GM18519 (cell line): ENCODE measurements around the gene LRP5.

Experiments
- ATAC-seq: cut with Tn5 transposase; IDR thresholded peaks from one replicate; pipeline ENCODE4 v1.9.1; 2021; ENCODE audit warnings: mild to moderate bottlenecking, moderate library complexity; ENCODE audit not compliant: unreplicated experiment, low FRiP score

Gene LRP5

DNA sequence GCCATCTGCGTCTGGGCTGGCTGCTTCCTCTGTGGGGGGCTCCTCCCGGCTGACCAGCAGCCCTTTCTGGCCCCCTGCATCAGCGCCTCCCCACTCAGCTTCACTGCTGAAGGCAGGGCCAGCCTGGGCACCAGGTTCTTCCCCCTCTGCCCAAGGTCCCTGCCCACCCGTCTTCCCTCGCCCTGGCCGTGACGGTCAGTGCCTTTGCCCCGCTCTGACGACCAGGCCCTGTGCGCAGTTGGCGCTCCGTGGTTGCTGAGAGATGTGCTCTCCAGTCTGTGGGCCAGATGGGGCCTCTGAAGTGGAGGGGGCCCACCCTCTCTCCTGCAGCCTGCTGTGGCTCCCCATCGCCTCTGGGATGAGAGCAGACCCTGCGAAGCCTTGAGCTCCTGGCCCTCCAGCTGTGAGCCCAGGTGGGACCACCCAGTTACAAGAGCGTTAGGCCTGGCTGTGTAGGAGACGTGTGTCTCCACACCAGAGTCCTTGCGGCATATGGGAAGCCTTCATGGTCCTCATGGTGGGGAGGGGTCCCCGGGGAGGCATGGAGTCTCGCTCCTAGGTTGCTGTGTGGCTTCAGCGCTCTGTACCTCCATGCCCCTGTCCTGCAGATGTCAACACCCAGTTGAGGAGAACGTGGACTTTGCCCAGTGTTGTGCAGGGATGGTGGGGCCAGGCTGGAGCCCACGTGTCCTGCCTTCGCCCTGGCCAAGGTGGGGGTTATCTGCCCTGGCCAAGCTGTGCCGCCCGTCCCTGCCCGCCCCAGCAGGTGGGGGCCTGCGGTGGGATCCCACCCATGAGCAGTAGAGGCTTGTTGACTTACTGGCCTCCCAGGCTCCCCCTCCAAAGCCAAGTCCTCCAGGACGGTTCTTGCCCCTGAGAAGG is 14.2 kb downstream of the LRP5 start:
- ATAC-seq: no peak

DNA sequence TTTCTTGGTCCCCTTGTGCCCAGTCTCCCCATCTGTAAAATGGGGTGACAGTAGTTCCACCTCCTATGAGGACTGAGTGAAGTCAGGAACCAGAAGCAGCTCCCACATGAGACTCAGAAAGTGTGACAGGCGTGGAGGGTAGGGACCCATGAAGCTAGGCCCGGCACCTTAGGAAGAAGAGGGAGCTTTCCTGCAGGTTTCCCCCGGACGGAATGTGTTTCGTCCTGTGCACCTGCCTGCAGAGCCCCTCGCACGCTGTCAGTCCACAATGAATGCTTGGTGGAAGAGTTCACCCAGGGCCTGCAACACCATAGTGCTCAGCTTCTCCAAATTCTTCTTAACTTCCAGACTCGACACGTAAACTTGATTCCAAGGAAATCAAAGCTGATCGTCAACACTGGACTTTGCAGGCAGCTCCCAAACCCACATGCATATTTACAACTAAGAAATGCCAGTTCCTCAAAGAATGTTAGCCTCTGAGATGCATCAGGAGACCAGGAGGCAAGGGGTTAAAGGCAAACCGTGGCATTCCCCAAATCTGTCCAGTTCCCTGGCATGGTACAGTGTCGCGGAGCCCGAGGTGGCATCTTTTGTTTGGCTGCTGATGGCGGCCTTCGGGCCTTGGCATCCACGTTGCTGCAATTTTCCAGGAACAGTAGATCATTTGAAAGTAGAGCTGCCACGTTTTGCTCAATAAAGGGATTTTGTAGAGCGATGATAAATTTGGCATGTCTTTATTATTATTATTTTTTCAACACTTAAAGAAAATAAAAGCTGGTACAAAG is 15.4 kb downstream of the LRP5 start:
- ATAC-seq: no peak

DNA sequence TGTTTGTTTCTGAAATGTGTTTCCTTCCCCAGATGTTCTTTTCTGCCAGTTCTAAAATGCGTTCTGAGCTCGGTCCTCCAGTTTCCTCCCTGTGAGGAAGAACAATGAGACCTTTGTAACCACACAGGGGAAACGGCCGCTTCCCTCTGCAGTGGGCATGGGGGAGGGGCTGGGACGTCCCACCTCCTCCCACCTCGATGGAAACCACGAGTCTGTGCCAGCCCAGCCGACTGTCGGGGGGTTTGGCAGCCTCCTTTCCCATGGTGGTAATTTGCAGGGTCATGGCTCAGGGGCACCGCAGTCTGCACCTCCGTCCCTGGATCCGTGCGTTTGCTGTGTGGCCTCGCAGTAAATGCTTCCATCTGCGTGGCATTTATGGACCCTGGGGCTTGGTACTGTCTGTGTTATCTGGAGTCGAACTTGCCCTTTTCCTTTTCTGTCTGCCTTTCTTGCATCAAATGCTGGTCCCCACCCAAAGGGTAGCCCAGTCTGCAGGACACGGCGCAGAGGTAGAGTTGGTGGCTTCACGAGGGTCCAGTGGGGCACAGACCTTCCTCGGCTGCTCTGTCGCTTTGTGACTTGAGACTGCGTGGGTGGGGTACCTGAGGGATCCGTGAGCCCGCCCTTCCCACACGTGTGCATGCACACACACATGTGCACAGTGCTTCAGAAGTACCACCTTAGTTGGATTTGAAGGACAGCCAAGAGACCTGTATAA is 16.1 kb downstream of the LRP5 start:
- ATAC-seq: no peak

DNA sequence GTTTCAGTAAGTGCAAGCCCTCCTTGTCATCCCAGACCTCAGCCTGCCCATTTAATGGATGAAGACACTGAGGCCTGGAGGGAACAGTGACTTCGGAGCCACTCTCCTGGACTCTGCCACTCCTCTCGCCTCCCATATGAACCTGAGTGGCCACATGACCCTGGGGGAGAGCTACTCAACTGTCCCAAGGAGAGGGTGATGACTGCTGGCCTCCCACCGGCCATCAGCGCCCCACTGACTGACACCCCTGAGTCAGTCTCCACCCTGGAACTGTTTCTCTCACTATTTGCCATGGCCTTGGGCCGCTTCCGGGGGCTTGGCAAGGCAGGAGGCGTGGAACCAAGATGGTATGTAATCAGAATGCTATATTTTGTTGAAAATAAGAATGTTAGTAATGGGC is 17.1 kb downstream of the LRP5 start:
- no peak for ATAC-seq

DNA sequence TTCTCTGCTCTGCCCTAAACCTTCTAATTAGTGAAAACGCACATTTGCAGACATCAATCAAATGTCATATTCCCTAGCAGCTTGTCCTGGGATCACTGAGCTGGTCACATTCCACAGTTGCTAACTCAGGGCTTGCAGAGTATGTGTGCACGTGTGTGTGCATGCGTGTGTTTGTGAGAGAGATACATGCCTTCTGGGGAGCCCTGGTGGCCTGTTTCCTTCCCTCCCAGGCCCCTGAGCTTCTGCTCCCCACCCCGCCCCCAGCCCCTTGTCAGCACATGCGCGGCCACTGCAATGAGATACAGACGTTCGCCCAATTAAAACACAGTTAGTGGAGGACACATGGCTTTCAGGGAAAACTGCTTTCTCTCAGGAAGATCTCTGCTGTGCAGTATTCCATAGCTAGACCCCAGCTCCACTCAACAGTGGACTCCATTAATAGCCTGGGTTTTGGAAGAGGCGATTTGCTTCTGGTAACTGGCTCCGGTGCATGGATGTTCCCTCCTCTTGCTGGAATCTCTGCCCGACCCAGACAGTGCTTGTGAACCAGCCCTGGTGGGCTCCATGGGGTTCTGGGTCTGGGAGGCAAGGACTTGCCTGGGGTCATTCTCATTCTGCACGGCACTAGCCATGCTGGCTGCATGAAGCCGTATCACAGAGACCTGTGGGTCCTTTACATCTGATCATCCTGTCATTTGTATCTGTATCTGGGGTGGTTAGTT is 17.7 kb downstream of the LRP5 start:
- ATAC-seq: no peak

DNA sequence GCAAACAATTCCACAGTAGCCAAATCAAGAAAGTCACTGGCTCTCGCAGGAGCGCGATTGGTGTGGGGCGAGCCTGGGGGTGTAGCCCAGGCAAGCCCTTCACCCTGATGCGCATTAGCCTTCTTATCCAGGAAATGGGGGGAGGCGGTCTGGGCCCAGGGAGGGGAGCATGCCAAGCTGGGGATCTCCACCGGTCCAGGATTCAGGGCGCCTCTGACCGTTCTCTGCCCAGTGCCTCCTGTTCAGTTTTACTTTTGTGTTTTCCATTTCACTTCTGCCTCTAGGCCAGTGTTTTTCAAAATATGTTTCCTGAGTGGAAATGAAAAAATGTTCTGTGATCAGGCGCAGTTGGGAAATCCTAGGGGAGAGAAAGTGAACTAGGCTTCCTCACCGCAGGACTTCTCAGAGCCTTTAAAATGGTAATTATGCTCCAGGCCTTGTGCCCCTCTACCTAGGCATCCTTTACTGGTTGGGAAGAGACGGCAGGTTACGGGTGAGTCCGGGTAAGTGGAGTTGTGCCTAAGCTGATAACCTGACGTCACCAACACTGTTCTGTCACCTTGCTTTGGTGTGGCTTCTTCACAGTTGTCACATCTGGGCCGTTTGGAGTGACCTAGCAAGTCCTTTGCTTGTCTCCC is 18.4 kb downstream of the LRP5 start:
- no peak for ATAC-seq

DNA sequence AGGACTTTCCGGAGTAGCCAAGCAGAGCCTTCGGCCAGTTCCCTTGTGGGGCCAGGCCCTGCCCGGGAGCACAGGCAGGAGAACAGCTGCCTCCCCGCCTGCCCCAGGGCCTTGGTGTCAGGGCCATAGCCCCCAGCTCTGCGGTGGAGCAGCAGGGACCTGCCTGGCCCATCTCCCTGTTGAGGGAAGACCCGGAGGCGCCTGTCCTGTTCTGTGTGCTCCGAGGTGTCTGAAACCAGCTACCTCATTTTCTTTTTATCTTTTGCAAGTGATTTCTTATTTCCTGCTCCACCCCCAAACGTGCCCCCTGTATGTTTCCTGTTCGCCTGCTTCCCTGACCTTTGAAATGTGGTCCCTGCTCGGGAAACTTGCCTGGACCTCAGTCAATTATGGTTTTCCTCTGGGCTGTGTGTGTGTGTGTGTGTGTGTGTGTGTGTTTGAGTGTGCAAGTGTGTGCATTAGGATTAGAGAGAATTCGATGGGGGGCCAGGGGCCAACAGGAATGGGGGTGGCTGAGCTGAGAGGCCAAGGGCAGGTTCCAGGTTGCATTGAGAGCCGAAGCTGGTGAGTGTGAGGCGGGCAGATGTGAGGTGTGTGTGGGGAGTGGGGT is 19.1 kb downstream of the LRP5 start:
- ATAC-seq: no peak

DNA sequence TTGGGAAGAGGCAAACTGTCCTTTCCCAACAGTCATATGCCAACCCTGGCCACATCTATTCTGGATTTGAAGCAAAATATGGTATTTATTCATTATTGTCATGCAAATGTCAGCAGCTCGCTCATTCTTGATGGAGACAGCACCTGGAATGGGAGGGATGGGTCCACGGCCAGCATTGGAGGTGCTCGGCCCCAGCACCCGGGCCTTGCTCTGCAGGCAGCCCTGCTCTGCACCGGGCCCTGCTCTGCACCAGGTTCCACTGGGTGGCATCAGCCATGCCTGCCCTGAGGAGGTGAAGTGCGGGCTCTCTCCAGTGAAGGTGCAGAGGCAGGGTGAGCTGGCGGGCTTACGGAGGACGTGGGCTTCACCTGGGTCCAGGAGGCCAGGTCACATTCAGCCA is 19.8 kb downstream of the LRP5 start:
- ATAC-seq: no peak

DNA sequence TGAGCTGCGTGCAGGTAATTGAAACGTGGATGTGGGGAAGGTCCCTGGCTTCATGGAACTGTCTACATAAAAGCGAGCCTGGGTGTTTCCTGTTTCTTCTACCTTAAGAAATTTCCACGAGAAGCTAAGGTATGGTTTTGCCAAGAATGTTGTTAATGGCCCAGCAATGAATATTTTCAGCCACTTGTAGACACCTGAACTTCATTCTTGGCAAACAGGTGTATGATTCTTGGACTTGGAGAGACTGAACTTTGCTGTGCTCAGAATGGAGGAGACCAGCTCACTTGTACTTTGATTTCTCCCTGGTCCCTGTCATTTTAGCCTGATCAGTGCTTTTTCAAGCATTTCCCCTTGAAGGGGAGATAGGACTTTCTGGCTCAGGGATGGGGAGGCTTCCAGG is 20.8 kb downstream of the LRP5 start:
- no peak for ATAC-seq

DNA sequence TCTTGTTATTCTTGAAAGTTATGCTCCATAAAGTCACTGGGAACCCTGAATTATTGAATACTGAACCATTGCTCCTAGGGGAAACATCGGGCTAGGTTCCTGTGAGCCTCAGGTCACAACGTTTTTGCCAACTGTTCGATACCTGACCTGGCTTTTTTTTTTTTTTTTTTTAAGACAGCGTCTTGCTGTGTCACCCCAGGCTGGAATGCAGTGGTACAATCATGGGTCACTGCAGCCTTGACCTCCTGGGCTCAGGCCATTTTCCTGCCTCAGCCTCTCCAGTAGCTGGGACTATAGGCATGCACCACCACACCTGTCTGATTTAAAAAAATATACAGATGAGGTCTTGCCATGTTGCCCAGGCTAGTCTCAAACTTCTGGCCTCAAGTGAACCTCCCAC is 22.5 kb downstream of the LRP5 start:
- ATAC-seq: no peak

DNA sequence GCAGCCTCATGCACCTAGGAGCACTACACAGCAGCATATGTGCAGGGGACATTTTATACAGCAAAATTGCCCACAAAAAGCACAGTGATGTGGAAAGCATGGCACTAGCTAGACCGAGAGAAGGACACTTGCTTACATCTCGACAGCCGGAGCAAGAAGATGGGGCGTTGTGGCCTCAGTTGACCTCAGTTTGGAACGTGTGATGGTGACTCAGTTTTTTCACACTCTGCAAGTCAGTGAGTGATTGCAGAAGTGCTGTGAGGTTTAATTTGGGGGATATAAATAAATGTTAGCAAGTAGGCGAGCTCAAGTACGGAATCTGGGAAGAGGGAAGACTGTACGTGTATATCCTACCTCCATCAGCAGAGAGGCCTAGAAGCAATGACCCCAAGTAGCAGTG is 23.3 kb downstream of the LRP5 start:
- ATAC-seq: no peak

DNA sequence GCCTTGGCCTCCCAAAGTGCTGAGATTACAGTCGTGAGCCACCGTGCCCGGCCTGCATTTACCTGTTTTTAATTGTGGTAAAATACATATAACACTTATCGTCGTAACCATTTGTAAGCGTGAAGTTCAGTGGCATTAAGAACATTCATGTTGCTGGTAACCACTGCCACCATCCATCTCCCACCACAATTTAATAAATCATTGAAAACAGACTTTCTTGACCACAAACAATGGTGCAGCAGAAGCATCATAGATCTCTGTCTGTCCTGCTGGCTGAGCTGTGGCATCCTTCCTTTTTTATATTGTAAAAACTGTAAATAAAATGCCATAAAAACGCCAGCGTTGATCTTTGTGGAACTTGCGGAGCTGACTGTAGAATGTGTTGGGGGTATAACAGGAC is 24.3 kb downstream of the LRP5 start:
- no peak for ATAC-seq

DNA sequence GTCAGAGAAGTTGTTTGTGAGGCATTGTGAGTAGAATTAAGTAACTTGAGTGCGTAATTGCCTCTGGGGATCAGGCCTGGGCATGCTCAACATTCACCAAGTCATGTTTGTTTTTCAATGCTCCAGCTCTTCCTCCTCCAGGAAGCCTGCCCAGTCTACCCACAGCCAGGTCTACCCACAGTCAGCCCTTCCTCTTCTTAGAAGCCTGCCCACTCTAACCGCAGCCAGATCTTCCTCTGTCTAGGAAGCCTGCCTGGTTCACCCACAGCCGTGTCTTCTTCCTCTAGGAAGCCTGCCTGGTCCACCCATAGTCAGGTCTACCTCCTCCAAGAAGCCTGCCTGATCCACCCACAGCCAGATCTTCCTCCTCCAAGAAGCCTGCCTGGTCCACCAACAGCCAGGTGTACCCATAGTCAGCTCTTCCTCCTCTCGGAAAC is 25.0 kb downstream of the LRP5 start:
- ATAC-seq: no peak

DNA sequence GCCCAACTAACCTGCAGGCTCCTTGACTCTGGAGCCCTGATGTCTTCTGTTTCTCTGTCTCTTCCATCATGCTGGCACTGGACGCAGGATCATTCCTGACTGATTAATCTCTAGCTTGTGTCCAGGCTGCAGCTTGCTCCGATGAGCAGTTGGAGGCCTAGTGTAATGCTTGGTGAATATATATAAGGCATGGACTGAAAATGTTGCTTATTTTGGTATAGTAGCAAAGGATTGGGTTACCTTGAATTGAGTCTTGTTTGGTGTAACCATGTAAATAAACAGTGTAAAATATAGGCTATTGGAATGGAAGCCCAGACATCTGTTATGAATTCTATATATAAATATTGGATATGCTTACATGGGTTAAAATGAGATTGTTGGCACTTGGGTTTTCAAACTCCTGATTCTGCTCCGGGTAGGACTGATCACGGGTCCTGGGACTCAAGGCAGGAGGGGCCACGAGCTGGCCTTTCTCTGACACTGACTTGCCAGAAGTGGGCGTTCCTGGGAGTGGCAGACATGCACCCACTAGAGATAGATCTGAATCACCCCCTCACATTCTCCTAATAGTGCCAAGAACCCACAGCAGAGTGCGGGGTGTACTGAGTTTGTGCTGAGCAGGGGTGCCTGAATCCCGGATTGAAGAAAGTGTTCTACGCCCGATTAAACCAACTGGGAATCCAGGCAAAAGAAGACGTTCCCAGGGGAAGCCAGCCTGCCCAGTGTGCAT is 25.8 kb downstream of the LRP5 start:
- no peak for ATAC-seq

DNA sequence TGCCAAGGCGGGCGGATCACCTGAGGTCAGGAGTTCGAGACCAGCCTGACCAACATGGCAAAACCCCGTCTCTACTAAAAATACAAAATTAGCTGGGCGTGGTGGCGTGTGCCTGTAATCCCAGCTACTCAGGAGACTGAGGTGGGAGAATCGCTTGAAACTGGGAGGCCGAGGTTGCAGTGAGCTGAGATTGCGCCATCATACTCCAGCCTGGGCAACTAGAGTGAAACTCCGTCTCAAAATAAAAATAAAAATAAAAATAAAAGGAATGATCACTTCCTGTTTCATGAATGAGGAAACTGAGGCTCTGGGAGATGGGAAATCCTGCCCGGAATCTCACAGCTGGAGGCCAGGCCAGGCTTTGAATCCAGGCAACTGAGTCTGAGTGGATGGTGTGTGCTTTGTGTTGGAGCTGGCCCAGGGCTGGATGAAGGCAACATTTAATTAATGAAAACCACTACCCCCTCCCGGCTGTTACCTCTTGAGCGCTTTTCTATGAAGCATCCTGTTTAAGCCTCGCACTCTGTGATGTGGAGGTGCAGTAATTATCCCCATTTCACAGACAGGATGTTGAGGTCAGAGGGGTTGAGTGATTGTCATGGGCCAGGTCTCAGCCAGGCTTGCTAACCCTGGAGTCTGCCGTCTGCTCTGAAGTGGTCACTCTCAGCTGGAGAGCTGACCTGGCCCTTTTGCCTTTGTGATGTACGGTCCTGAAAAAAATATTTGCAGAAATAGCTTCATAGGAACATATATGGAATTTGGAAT is 27.8 kb downstream of the LRP5 start:
- ATAC-seq: no peak

DNA sequence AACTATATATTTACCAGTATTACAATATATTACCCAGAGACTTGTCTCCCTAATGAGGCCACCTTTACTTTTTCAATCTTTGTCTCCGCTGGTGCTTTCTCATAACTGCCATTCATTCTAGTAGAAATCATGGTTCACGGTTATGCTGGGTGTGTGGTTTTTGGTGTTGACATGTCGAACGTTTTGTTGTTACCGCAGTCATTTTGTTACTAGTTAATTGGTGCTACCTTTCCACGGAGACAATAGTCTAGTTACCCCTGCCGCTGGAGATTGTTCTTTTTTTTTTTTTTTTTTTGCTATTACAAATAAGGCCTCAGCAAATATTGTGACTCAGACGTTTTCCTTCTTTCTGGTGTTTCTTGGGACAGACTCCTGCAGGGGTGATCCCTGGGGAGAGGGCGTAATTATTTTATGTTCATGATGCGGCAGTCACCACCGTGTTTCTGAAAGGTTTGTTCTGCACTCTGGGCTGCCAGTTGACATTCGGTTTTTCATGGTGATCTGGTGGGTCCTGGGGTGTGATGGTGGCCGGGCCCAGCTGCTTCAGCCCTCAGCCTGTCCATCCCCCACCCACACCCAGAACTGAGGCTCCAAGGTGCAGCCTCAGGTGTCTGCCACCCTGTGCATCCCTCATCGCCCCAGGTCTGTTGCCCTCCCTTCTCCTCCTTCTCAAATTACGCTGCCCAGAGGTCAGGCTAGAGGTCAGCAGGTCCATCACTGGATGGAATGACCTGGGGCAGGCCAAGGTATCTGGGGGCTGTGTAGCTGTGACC is 28.6 kb downstream of the LRP5 start:
- ATAC-seq: no peak
